CMK (cell line): ENCODE results near the gene USP28.
A peak's percentile ranks its signal among the peaks of the same experiment; 100 is the strongest.
"Not testable (repeated sequence)": the region's sequence is repeated elsewhere in the genome, so short reads cannot be mapped to it uniquely, and the experiment has no call there.

ENCODE experiments used
- DNase-seq: peaks from one replicate; pipeline ENCODE4 v3.0.0-alpha.2; 2010; ENCODE audit warnings: low read depth

The USP28 gene

GRCh38 chr11:113875234-113876073 lies at the start of gene USP28:
TSS of gene USP28 (minus strand) at chr11:113875572. CDS start at chr11:113875501, 71 bp downstream.
- peak; percentile 94 for DNase-seq

- DNase-seq, result no peak
These were observed 48.2 kb upstream of the USP28 start for GRCh38 chr11:113923572-113923971.

- DNase-seq, result not testable (repeated sequence)
These were observed 36.1 kb upstream of the USP28 start for GRCh38 chr11:113911491-113911890.

GRCh38 chr11:113908098-113908497 lies 32.7 kb upstream of the USP28 start:
- DNase-seq, result no peak

GRCh38 chr11:113907681-113908080 lies 32.3 kb upstream of the USP28 start:
- no peak for DNase-seq

GRCh38 chr11:113907152-113907551 lies 31.8 kb upstream of the USP28 start:
- DNase-seq, result no peak

- no peak for DNase-seq
These were observed 31.1 kb upstream of the USP28 start for GRCh38 chr11:113906516-113906915.

GRCh38 chr11:113906038-113906437 lies 30.7 kb upstream of the USP28 start:
- DNase-seq, result no peak

GRCh38 chr11:113904379-113905101 lies 29.2 kb upstream of the USP28 start, which contains the start of gene HTR3B:
TSS of gene HTR3B (plus strand) at chr11:113904796. CDS start at chr11:113904934, 138 bp downstream.
- no peak for DNase-seq

GRCh38 chr11:113901141-113901540 lies 25.8 kb upstream of the USP28 start:
- no peak for DNase-seq

GRCh38 chr11:113896156-113896879 lies 20.9 kb upstream of the USP28 start:
- DNase-seq, result no peak

- no peak for DNase-seq
These were observed 20.2 kb upstream of the USP28 start for GRCh38 chr11:113895367-113896155.

GRCh38 chr11:113894421-113894996 lies 19.1 kb upstream of the USP28 start:
- DNase-seq, result no peak

- no peak for DNase-seq
These were observed 13.5 kb upstream of the USP28 start for GRCh38 chr11:113888848-113889247.

GRCh38 chr11:113885897-113886296 lies 10.5 kb upstream of the USP28 start:
- no peak for DNase-seq

GRCh38 chr11:113884361-113884836 lies 9.0 kb upstream of the USP28 start:
- no peak for DNase-seq

GRCh38 chr11:113881856-113882255 lies 6.5 kb upstream of the USP28 start:
- DNase-seq, result no peak

GRCh38 chr11:113880971-113881370 lies 5.6 kb upstream of the USP28 start:
- DNase-seq, result no peak

- not testable (repeated sequence) for DNase-seq
These were observed 4.1 kb upstream of the USP28 start for GRCh38 chr11:113879446-113879845.

- DNase-seq, result peak; percentile 59
These were observed 2.3 kb upstream of the USP28 start for GRCh38 chr11:113877670-113878055.
